GM12891 (cell line): ENCODE measurements around the gene GPC5.

Experiments used
- DNase-seq: peaks from one replicate; pipeline ENCODE4 v3.0.0; 2011; ENCODE audit warnings: low spot score; ENCODE audit not compliant: insufficient read length
- FAIRE-seq: peaks from 2 replicates; lab custom pipeline; 2011; peaks lifted over from hg19 to GRCh38; lab: Jason Lieb, UNC
- PAX5 ChIP-seq: IDR thresholded peaks from 2 replicates; pipeline ENCODE4 v1.6.1; 2011; ENCODE audit warnings: low read length, moderate library complexity, mild to moderate bottlenecking; ENCODE audit not compliant: insufficient read depth, severe bottlenecking
- POLR2A ChIP-seq: IDR thresholded peaks from 2 replicates; pipeline ENCODE4 v1.6.1; 2011; ENCODE audit warnings: low read depth, low read length, control low read depth
- POLR2AphosphoS5 ChIP-seq: IDR thresholded peaks from 2 replicates; pipeline ENCODE4 v1.6.1; 2011; ENCODE audit warnings: low read depth, low read length, control low read depth
- POU2F2 ChIP-seq: IDR thresholded peaks from 2 replicates; pipeline ENCODE4 v1.6.1; 2011; ENCODE audit warnings: low read depth, mild to moderate bottlenecking, control low read depth, low read length, moderate library complexity
- SPI1 ChIP-seq: IDR thresholded peaks from 2 replicates; pipeline ENCODE4 v1.6.1; 2011; ENCODE audit warnings: low read depth, low read length, control low read depth
- TAF1 ChIP-seq: IDR thresholded peaks from 2 replicates; pipeline ENCODE4 v1.6.1; 2011; ENCODE audit warnings: low read depth, low read length, control low read depth

The GPC5 gene

GRCh38 chr13:91450913-91451312 lies 52.5 kb downstream of the GPC5 start:
- DNase-seq (no peak), FAIRE-seq (no peak)
- TF ChIP-seq PAX5 (no peak), POU2F2 (no peak), TAF1 (no peak), POLR2AphosphoS5 (no peak), POLR2A (no peak), SPI1 (no peak)

GRCh38 chr13:91454666-91455065 lies 56.2 kb downstream of the GPC5 start:
- DNase-seq (no peak), FAIRE-seq (no peak)

GRCh38 chr13:91456837-91457236 lies 58.4 kb downstream of the GPC5 start:
- TF ChIP-seq POLR2AphosphoS5 (no peak), TAF1 (no peak), SPI1 (no peak), POLR2A (no peak), POU2F2 (no peak), PAX5 (no peak)
- FAIRE-seq (no peak), DNase-seq (no peak)

More at GRCh38 chr13:91454666-91455065, 56.2 kb downstream of the GPC5 start:
- TF ChIP-seq TAF1, result no peak
- no peak for TF ChIP-seq POLR2A
- no peak for TF ChIP-seq PAX5
- no peak for TF ChIP-seq POLR2AphosphoS5
- no peak for TF ChIP-seq SPI1

- DNase-seq, result no peak
- TF ChIP-seq TAF1 (no peak), POU2F2 (no peak), SPI1 (no peak), POLR2AphosphoS5 (no peak), POLR2A (no peak), PAX5 (no peak)
- FAIRE-seq, result no peak
These were observed 61.1 kb downstream of the GPC5 start for GRCh38 chr13:91459485-91459884.

GRCh38 chr13:91464336-91464735 lies 65.9 kb downstream of the GPC5 start:
- no peak for DNase-seq
- no peak for TF ChIP-seq SPI1
- TF ChIP-seq TAF1, result no peak
- no peak for TF ChIP-seq POU2F2
- no peak for TF ChIP-seq PAX5
- no peak for TF ChIP-seq POLR2AphosphoS5
- FAIRE-seq, result no peak

GRCh38 chr13:91467236-91467635 lies 68.8 kb downstream of the GPC5 start:
- TF ChIP-seq POLR2AphosphoS5 (no peak), SPI1 (no peak), POU2F2 (no peak), TAF1 (no peak), PAX5 (no peak), POLR2A (no peak)
- FAIRE-seq, result no peak
- no peak for DNase-seq

GRCh38 chr13:91468301-91468700 lies 69.9 kb downstream of the GPC5 start:
- DNase-seq, result no peak
- TF ChIP-seq SPI1 (no peak), POLR2A (no peak), PAX5 (no peak)
- no peak for FAIRE-seq

GRCh38 chr13:91470084-91470621 lies 71.7 kb downstream of the GPC5 start:
- no peak for TF ChIP-seq POU2F2
- TF ChIP-seq POLR2A, result no peak
- TF ChIP-seq SPI1, result no peak
- no peak for TF ChIP-seq POLR2AphosphoS5
- no peak for TF ChIP-seq TAF1
- TF ChIP-seq PAX5, result no peak
- FAIRE-seq (no peak), DNase-seq (no peak)

- DNase-seq (no peak), FAIRE-seq (no peak)
- TF ChIP-seq SPI1, result no peak
- TF ChIP-seq PAX5, result no peak
- no peak for TF ChIP-seq POLR2AphosphoS5
- TF ChIP-seq POLR2A, result no peak
- no peak for TF ChIP-seq TAF1
- TF ChIP-seq POU2F2, result no peak
These were observed 72.3 kb downstream of the GPC5 start for GRCh38 chr13:91470681-91471080.

- TF ChIP-seq POLR2A, result no peak
- no peak for TF ChIP-seq PAX5
- TF ChIP-seq POLR2AphosphoS5, result no peak
- TF ChIP-seq POU2F2, result no peak
- no peak for TF ChIP-seq SPI1
- no peak for TF ChIP-seq TAF1
- FAIRE-seq (no peak), DNase-seq (no peak)
These were observed 84.0 kb downstream of the GPC5 start for GRCh38 chr13:91482427-91482826.

- FAIRE-seq (no peak), DNase-seq (no peak)
- TF ChIP-seq TAF1 (no peak), POU2F2 (no peak), SPI1 (no peak), PAX5 (no peak), POLR2A (no peak), POLR2AphosphoS5 (no peak)
These were observed 93.6 kb downstream of the GPC5 start for GRCh38 chr13:91491980-91492379.
